Stimulated activated CD8-positive, alpha-beta memory T cell treated with anti-CD3 and anti-CD28 coated beads, Interleukin-15, amount 100 ng/mL, for 1 hour (primary cell): ENCODE results near the gene DOCK2.
"Not testable (repeated sequence)": the region's sequence is repeated elsewhere in the genome, so short reads cannot be mapped to it uniquely, and the experiment has no call there.

ENCODE experiments used
- DNase-seq: peaks from one replicate; pipeline ENCODE4 v3.0.0-alpha.2; 2020; ENCODE audit warnings: low read depth

DOCK2 gene

GRCh38 chr5:169637549-169638121, 560 bp downstream of the DOCK2 start:
- DNase-seq, result peak; percentile 51

- no peak for DNase-seq
Observed at GRCh38 chr5:169641253-169641652, 4.2 kb downstream of the DOCK2 start.

GRCh38 chr5:169646856-169647255, 9.8 kb downstream of the DOCK2 start:
- DNase-seq, result no peak

GRCh38 chr5:169647566-169647965, 10.5 kb downstream of the DOCK2 start:
- no peak for DNase-seq

GRCh38 chr5:169648725-169649310, 11.7 kb downstream of the DOCK2 start:
- DNase-seq, result no peak

GRCh38 chr5:169649486-169649885, 12.4 kb downstream of the DOCK2 start:
- no peak for DNase-seq

GRCh38 chr5:169650701-169651331, 13.7 kb downstream of the DOCK2 start:
- no peak for DNase-seq

- no peak for DNase-seq
Observed at GRCh38 chr5:169651526-169651925, 14.5 kb downstream of the DOCK2 start.

- DNase-seq, result no peak
Observed at GRCh38 chr5:169652057-169652456, 15.0 kb downstream of the DOCK2 start.

GRCh38 chr5:169653091-169653490, 16.0 kb downstream of the DOCK2 start:
- no peak for DNase-seq

- DNase-seq, result no peak
Observed at GRCh38 chr5:169655353-169655752, 18.3 kb downstream of the DOCK2 start.

GRCh38 chr5:169656125-169656901, 19.2 kb downstream of the DOCK2 start:
- DNase-seq, result no peak

- no peak for DNase-seq
Observed at GRCh38 chr5:169657127-169657526, 20.1 kb downstream of the DOCK2 start.

- not testable (repeated sequence) for DNase-seq
Observed at GRCh38 chr5:169662451-169662850, 25.4 kb downstream of the DOCK2 start.

- no peak for DNase-seq
Observed at GRCh38 chr5:169663537-169663936, 26.5 kb downstream of the DOCK2 start.

GRCh38 chr5:169666365-169666764, 29.3 kb downstream of the DOCK2 start:
- no peak for DNase-seq

- DNase-seq, result no peak
Observed at GRCh38 chr5:169667896-169668674, 31.0 kb downstream of the DOCK2 start.

- no peak for DNase-seq
Observed at GRCh38 chr5:169668732-169669131, 31.7 kb downstream of the DOCK2 start.

GRCh38 chr5:169670769-169671525, 33.9 kb downstream of the DOCK2 start:
- no peak for DNase-seq

- no peak for DNase-seq
Observed at GRCh38 chr5:169682026-169682425, 45.0 kb downstream of the DOCK2 start.

- no peak for DNase-seq
Observed at GRCh38 chr5:169686137-169686536, 49.1 kb downstream of the DOCK2 start.
